ENCODE data around the gene ICAM1. TPM values are rescaled to one million over a fixed set of nuclear protein-coding genes. Genes with fewer than 3 reads are reported as not detected.

Gene ICAM1
- total and polyA plus RNA-seq, 2 of the 13 experiments (the other 11 are each of a cell fraction or from before 2014, with no cell fraction given): 37.9 to 98.4 TPM

GRCh38 chr19:10334588-10335351 lies 63.9 kb downstream of the ICAM1 start (continued):
- no peak for TF ChIP-seq AFF4 (CRISPR knock-in tag; IDR thresholded peaks at IDR 0.05)
- TF ChIP-seq ZNF781 (CRISPR knock-in tag; IDR thresholded peaks at IDR 0.05; ENCODE audit: borderline replicate concordance, not compliant biosample characterization): no peak
- no peak for TF ChIP-seq SNRNP70 (IDR thresholded peaks at IDR 0.05; ENCODE audit: low read depth, low read length)
- TF ChIP-seq GRHL1 (CRISPR knock-in tag; conservative IDR thresholded peaks at IDR 0.05): no peak
- TF ChIP-seq RFXANK (CRISPR knock-in tag; IDR thresholded peaks at IDR 0.05): no peak
- TF ChIP-seq ZSCAN21 (CRISPR knock-in tag; IDR thresholded peaks at IDR 0.05; ENCODE audit: borderline replicate concordance): peak; percentile 44; the same call in 1 of the 2 replicates
- no peak for TF ChIP-seq ZNF512B (CRISPR knock-in tag; IDR thresholded peaks at IDR 0.05; ENCODE audit: borderline replicate concordance)
- TF ChIP-seq ZNF660 (CRISPR knock-in tag; IDR thresholded peaks at IDR 0.05; ENCODE audit: borderline replicate concordance, low read depth): no peak
- 0 out of 2 replicates have a peak, but pooled peaks have one; percentile 51 for TF ChIP-seq ZNF597 (CRISPR knock-in tag; IDR thresholded peaks at IDR 0.05)
- no peak for TF ChIP-seq HNRNPH1 (optimal IDR thresholded peaks at IDR 0.05; ENCODE audit: low read depth, low read length)
- TF ChIP-seq GFI1 (CRISPR knock-in tag; IDR thresholded peaks at IDR 0.05; ENCODE audit: borderline replicate concordance): no peak
- no peak for TF ChIP-seq SIN3B (IDR thresholded peaks at IDR 0.05; ENCODE audit: low read length)
- TF ChIP-seq KDM2A (CRISPR knock-in tag; IDR thresholded peaks at IDR 0.05; ENCODE audit: borderline replicate concordance, low read depth): peak; percentile 61
- TF ChIP-seq ZBTB34 (CRISPR knock-in tag; IDR thresholded peaks at IDR 0.05): peak; percentile 68; the same call in 1 of the 2 replicates
- TF ChIP-seq ZNF747 (CRISPR knock-in tag; IDR thresholded peaks at IDR 0.05; ENCODE audit: borderline replicate concordance): peak; percentile 73; the same call in 1 of the 2 replicates
- TF ChIP-seq MLLT10 (CRISPR knock-in tag; IDR thresholded peaks at IDR 0.05): no peak

Measured in HepG2 (cell line).